ENCODE data around the gene SYP.

DNA sequence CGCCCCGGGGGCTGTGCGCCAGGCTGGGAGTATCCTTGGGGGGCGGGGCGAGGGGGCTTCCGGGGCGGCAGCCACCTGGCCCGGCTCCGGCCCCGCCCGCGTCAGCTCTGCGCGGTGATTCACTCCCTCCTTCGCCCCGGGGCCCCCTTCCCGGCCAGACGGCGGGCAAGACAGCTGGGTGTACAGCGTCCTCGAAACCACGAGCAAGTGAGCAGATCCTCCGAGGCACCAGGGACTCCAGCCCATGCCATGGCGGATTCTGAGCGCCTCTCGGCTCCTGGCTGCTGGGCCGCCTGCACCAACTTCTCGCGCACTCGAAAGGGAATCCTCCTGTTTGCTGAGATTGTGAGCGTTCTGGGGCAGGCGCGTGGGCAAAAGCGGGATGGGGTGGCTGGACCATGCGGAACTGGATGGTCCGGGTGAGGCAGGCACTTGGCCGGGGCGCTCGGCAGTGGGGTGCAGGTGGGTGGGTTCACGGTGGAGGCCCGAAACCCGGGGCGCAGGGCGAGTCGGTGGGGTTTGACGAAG is 28.2 kb downstream of the SYP start, which contains the start of gene PLP2:
- TF ChIP-seq, protein P1, sequence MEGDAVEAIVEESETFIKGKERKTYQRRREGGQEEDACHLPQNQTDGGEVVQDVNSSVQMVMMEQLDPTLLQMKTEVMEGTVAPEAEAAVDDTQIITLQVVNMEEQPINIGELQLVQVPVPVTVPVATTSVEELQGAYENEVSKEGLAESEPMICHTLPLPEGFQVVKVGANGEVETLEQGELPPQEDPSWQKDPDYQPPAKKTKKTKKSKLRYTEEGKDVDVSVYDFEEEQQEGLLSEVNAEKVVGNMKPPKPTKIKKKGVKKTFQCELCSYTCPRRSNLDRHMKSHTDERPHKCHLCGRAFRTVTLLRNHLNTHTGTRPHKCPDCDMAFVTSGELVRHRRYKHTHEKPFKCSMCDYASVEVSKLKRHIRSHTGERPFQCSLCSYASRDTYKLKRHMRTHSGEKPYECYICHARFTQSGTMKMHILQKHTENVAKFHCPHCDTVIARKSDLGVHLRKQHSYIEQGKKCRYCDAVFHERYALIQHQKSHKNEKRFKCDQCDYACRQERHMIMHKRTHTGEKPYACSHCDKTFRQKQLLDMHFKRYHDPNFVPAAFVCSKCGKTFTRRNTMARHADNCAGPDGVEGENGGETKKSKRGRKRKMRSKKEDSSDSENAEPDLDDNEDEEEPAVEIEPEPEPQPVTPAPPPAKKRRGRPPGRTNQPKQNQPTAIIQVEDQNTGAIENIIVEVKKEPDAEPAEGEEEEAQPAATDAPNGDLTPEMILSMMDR (IDR thresholded peaks at IDR 0.05), result no peak
- TF ChIP-seq POLR2A (IDR thresholded peaks at IDR 0.05), result no peak
- no peak for TF ChIP-seq EP300 (IDR thresholded peaks at IDR 0.05)

Data from ovary (tissue), 3 donors.